MCF 10A (cell line): Measurements from ENCODE around the gene TMEM151A. TPM values are rescaled to one million over a fixed set of nuclear protein-coding genes. Genes with fewer than 3 reads are reported as not detected.

Source experiments
- BruUV-seq: library from RNA; stranded (reverse); fragments of 400-500 nt; replicated peaks from 2 replicates; lab custom pipeline; 2021; lab: Mats Ljungman, UMichigan
- CTCF ChIA-PET: fragments of 300-600 bp; sonication (Branson Sonifier 250); formaldehyde crosslinking; extraction: SDS; loops from one replicate; lab custom pipeline; 2021; ENCODE audit warnings: antibody characterized with exemption, inconsistent platforms; lab: Yijun Ruan, JAX
- POLR2A ChIA-PET: fragments of 300-600, 350-650 bp; sonication (Branson Sonifier 250); formaldehyde crosslinking; extraction: SDS; loops from one replicate; lab custom pipeline; 2020; ENCODE audit warnings: antibody characterized with exemption, inconsistent platforms; lab: Yijun Ruan, JAX
- DNase-seq: peaks from one replicate; pipeline ENCODE4 v3.0.0-alpha.2; 2018; ENCODE audit not compliant: unreplicated experiment
- H3K27ac Mint-ChIP-seq: one replicate; pipeline ENCODE4 v1.8.0; 2022; ENCODE audit warnings: mild to moderate bottlenecking, low read depth, mixed read lengths; ENCODE audit not compliant: unreplicated experiment
- H3K27me3 Mint-ChIP-seq: one replicate; pipeline ENCODE4 v1.8.0; 2022; ENCODE audit warnings: mixed read lengths; ENCODE audit not compliant: insufficient read depth, unreplicated experiment
- H3K36me3 Mint-ChIP-seq: one replicate; pipeline ENCODE4 v1.8.0; 2022; ENCODE audit warnings: mild to moderate bottlenecking, moderate library complexity, mixed read lengths; ENCODE audit not compliant: insufficient read depth, unreplicated experiment
- H3K4me1 Mint-ChIP-seq: one replicate; pipeline ENCODE4 v1.8.0; 2022; ENCODE audit warnings: mixed read lengths; ENCODE audit not compliant: insufficient read depth, unreplicated experiment
- H3K4me3 Mint-ChIP-seq: one replicate; pipeline ENCODE4 v1.8.0; 2022; ENCODE audit warnings: mild to moderate bottlenecking, moderate library complexity, mixed read lengths; ENCODE audit not compliant: unreplicated experiment
- H3K9me3 Mint-ChIP-seq: one replicate; pipeline ENCODE4 v1.8.0; 2022; ENCODE audit warnings: mixed read lengths; ENCODE audit not compliant: unreplicated experiment
- CTCF ChIP-seq: fragments of 200-600 bp; IDR thresholded peaks from one replicate; pipeline ENCODE4 v1.8.0; 2022; ENCODE audit warnings: antibody characterized with exemption, mild to moderate bottlenecking; ENCODE audit not compliant: unreplicated experiment
- intact Hi-C: fragments of 100-400 bp; cut with micrococcal nuclease; formaldehyde crosslinking; loops from 2 replicates; pipeline ENCODE4 v1.14.1; 2022
- total RNA-seq: library from RNA; stranded (reverse); gene quantifications from 2 replicates; pipeline ENCODE4 v1.2.3, GENCODE V29; 2022

Gene TMEM151A
- total RNA-seq, 1 experiment from 2014 or later, result not detected

- no peak for DNase-seq
- intact Hi-C loops, result no loop called here
- no peaks in the 10 kb centered on the region for H3K9me3 Mint-ChIP-seq
- BruUV-seq, result no TSS peak
- ChIA-PET POLR2A (interaction anchor here (0.7 to 1.0 kb wide), 2 partner anchors 14 to 26 kb away, joined by 4 to 5 read pairs; partner anchors contain the start of gene YIF1A), CTCF (interaction anchor here (0.7 kb wide), 1 partner anchor 31 kb away, joined by 3 read pairs; no protein-coding TSS in a partner anchor)
- no peak for TF ChIP-seq CTCF
- H3K4me1 Mint-ChIP-seq, result peaks cover 25% of the 10 kb centered on the region
- peak overlapping the region; percentile 16 for H3K4me3 Mint-ChIP-seq
- no peaks in the 10 kb centered on the region for H3K36me3 Mint-ChIP-seq
- H3K27me3 Mint-ChIP-seq, result no peaks in the 10 kb centered on the region
- peak overlapping the region; percentile 77 for H3K27ac Mint-ChIP-seq
Measured at GRCh38 chr11:66314561-66315497, 23.1 kb downstream of the TMEM151A start.

DNA sequence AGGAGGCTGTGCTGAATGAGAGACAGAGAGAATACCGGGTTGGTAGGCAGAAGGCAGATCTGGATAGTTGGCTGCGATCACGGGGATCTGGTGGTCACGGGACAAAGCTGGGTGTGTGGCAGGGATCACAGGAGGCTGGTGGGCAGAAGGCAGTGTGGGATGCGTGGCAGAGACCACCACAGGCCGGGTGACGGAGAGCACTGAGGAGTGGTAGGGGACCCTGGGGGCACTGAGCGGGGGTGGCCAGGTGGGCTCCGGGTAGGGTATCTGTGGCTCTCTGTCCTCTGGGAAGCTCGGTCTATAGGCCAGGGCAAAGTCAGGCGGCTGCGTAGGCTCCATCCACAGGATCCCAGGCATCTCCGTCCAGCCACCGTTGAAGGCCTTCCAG lies 23.8 kb downstream of the TMEM151A start:
- Mint-ChIP-seq H3K36me3 (no peaks in the 10 kb centered on the region), H3K4me3 (peak overlapping the region; percentile 16), H3K9me3 (no peaks in the 10 kb centered on the region), H3K4me1 (peaks cover 25% of the 10 kb centered on the region), H3K27me3 (no peaks in the 10 kb centered on the region), H3K27ac (peak overlapping the region; percentile 77)
- no peak for TF ChIP-seq CTCF
- intact Hi-C loops, result no loop called here
- ChIA-PET POLR2A (interaction anchor here (0.7 kb wide), 1 partner anchor 27 kb away, joined by 5 read pairs; the partner anchor contains the start of gene YIF1A), CTCF (interaction anchor here (0.6 to 0.7 kb wide), 2 partner anchors 30 to 122 kb away, joined by 3 read pairs; no protein-coding TSS in a partner anchor)
- no peak for DNase-seq
- no TSS peak for BruUV-seq

DNA sequence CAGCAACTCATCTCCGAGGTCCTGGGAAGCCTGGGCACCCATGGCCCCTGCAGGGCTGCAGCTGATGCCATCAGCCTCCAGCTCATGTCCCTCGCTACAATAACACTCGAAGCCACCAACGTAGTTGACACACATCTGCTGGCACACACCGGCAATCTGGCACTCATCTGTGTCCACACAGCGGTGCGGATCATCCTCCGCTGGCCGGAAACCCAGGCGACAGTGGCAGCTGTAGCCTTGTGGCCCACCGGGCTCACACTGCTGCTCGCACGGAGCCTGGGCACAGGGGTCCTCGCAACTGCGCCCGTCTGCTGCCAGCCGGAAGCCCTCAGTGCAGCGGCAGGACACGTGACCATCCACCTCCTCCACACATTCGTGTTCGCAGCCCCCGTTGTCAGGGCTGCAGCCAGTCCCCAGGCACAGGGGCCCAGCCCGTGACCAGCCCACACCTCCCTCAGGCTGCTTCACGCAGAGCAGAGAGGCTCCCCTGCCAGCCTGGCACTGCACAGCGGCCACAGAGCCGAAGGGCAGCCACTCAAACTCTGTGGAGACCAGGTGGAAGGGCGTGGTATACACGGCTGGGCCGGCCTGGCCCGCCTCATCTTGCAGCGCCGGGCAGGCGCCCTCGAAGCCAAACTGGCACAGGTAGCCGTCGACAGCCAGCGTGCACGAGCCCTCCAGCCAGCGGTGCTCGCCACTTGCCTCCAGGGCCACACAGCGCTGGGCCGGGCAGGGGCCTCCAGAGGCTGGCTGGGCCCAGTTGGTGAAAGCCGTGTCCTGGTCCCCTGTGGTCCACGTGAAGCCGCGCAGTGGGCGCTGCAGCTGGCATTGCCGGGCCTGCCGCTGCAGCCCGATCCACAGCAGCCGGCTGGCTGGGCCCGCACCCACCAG lies 24.5 kb downstream of the TMEM151A start:
- DNase-seq, result no peak
- Mint-ChIP-seq H3K4me3 (no peak overlapping the region), H3K4me1 (peaks cover 25% of the 10 kb centered on the region), H3K27ac (peak overlapping the region; percentile 77), H3K27me3 (no peaks in the 10 kb centered on the region), H3K36me3 (no peaks in the 10 kb centered on the region), H3K9me3 (no peaks in the 10 kb centered on the region)
- intact Hi-C loops, result no loop called here
- no peak for TF ChIP-seq CTCF
- no TSS peak for BruUV-seq
- ChIA-PET CTCF (interaction anchor here (0.6 kb wide), 1 partner anchor 121 kb away, joined by 3 read pairs; no protein-coding TSS in a partner anchor), POLR2A (interaction anchor here (0.7 to 2.2 kb wide), 2 partner anchors 15 to 27 kb away, joined by 4 to 5 read pairs; partner anchors contain the start of gene YIF1A)
